T1000 (cell line): ENCODE results near the gene CAMK1D.
"Not testable (repeated sequence)": the region's sequence is repeated elsewhere in the genome, so short reads cannot be mapped to it uniquely, and the experiment has no call there.

Experiments used
- DNase-seq: peaks from one replicate; lab custom pipeline; 2025; ENCODE audit warnings: mixed read lengths; lab: John Stamatoyannopoulos, UW

Gene CAMK1D

GRCh38 chr10:12340937-12341336 is 8.4 kb upstream of the CAMK1D start:
- DNase-seq, result no peak

GRCh38 chr10:12341526-12341925 is 7.8 kb upstream of the CAMK1D start:
- no peak for DNase-seq

GRCh38 chr10:12344375-12345110 is 4.8 kb upstream of the CAMK1D start:
- DNase-seq, result no peak

- DNase-seq, result no peak
Observed at GRCh38 chr10:12346707-12347106, 2.6 kb upstream of the CAMK1D start.

GRCh38 chr10:12348294-12348869 is 965 bp upstream of the CAMK1D start:
- no peak for DNase-seq

- DNase-seq, result no peak
Observed at GRCh38 chr10:12349629-12350166, 351 bp downstream of the CAMK1D start.

- DNase-seq, result peak; percentile 93
Observed at GRCh38 chr10:12350167-12350872, 973 bp downstream of the CAMK1D start.

- DNase-seq, result no peak
Observed at GRCh38 chr10:12350925-12351324, 1.6 kb downstream of the CAMK1D start.

GRCh38 chr10:12351447-12351846 is 2.1 kb downstream of the CAMK1D start:
- no peak for DNase-seq

- no peak for DNase-seq
Observed at GRCh38 chr10:12351889-12352288, 2.5 kb downstream of the CAMK1D start.

GRCh38 chr10:12353399-12354242 is 4.3 kb downstream of the CAMK1D start:
- DNase-seq, result no peak

GRCh38 chr10:12354696-12355095 is 5.3 kb downstream of the CAMK1D start:
- DNase-seq, result not testable (repeated sequence)

GRCh38 chr10:12355384-12355783 is 6.0 kb downstream of the CAMK1D start:
- DNase-seq, result no peak

GRCh38 chr10:12357525-12358151 is 8.3 kb downstream of the CAMK1D start:
- DNase-seq, result no peak

- DNase-seq, result no peak
Observed at GRCh38 chr10:12358863-12359564, 9.7 kb downstream of the CAMK1D start.

- no peak for DNase-seq
Observed at GRCh38 chr10:12360461-12360860, 11.1 kb downstream of the CAMK1D start.

GRCh38 chr10:12361115-12361514 is 11.8 kb downstream of the CAMK1D start:
- DNase-seq, result not testable (repeated sequence)

- no peak for DNase-seq
Observed at GRCh38 chr10:12364559-12364958, 15.2 kb downstream of the CAMK1D start.

- no peak for DNase-seq
Observed at GRCh38 chr10:12367272-12367671, 17.9 kb downstream of the CAMK1D start.

- DNase-seq, result no peak
Observed at GRCh38 chr10:12369982-12370381, 20.6 kb downstream of the CAMK1D start.

- no peak for DNase-seq
Observed at GRCh38 chr10:12372846-12373245, 23.5 kb downstream of the CAMK1D start.
